Measurements from ENCODE around the gene FGF8.

Gene FGF8

GRCh38 chr10:101769541-101770180 lies 6.3 kb downstream of the FGF8 start:
- DNase-seq (ENCODE audit: low read depth in 2 of 2): no peak

DNA sequence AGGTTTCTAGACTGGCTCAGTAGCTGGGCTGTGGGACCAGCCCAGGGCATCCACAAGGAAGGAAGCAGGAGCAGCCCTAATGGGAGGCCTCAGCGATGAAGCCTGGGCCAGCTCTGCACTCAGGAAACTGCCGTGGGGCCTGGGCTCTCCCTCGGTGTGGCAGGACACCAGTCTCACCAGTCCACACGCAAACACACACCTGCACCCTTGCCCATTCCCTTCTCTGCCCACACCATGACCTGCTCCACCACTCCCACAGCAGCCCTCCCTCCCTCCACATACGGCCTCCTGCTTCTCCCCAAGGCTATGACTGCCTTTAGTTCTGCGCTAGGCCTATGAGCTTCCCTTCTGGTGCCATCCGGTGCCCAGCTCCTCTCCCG lies 7.1 kb downstream of the FGF8 start:
- DNase-seq (ENCODE audit: low read depth in 2 of 2): no peak

DNA sequence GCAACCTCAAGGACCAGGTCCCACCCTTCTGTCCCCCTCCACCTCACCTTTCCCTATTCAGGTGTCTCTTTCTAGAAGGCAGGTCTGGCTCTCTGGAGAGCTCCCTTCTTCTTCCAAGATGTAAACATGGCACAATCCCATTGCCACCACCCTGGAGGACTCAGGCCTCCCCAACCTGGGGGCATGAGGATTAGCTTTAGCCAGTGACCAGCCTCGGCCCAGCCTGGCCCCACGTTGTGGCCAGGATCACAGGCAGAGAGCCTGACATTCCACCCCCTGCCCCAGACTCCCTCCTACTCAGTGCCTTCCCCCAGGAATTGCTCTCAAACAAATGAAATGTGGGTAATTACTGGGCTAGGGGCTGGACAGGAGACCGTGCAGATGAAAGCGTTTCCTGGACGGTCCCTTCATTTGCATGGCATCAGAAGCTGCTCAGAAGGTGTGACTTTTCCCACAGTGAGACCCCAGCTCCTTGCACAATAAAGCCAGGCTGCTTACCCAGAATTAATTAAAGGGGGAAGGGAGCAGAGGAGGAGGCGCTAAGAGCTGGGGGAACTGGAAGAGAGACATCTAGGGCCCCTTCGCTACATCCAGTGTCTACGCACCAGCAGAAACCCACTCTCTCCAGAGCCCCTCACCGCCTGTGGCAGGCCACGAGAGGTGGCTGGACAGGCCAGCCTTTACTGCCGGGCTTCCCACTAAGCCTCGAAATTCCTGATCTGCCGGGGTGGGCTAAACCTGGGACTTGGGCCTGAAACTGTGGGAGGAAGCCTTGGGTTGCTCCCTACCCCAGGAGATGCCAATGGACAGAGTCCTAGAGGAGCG lies 7.7 kb downstream of the FGF8 start:
- DNase-seq (ENCODE audit: low read depth in 2 of 2): no peak

DNA sequence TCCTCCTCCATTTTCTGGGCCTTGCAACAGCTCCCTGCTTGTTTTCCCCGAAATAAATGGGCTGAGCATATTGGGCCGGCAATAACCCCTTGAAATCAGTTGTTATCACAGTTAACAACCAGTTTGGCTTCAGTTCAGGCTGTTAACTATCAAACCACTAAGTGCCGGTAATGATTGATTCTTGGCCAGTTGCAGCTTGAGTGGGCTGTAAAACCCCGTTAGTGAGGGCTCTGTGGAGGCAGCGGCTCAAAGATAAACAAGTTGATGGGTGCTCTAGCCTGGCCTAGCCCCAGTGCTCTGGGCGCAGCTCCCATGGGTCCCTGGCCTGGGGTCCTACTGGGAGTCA lies 8.3 kb downstream of the FGF8 start:
- DNase-seq (ENCODE audit: low read depth in 2 of 2): no peak

DNA sequence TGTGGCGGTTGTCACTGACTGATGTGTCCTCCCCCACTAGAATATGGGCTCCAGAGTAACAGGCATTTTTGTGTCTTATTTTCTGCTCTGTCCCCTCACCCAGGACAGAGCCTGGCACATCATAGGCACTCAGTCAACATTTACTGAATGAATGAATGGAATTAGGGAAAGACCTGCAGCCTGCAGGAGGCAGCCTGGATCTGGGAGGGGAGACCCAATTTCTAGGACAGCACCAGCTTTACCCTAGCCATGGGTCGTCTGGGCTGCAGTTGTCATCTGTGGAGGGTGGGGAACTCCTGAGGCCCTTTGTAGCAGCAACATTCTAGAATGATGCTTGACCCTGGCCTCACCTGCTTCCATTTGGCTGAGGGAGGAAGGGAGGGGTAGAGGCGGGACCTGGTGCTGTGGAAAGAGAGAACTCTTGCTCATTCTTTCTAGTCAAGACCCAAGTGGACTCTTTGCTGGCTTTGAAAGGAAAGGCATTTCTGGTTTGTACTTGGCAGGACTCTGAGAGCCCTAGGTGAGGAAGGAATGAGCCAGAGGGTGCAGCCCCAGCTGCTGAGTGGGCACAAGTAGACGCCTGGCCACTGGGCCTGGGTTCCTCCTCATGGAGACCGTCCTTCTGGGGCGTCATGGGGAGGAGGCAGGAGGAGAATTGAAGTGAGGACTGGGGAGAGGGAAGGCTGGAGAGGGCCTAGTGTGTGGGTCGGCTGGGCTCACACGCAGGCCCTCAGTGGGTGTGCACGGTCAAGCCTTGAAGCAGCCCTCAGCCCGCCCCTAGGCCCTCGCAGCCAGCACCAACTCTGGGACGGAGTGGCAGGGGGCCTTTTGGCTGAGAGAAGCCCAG lies 8.9 kb downstream of the FGF8 start:
- no peak for DNase-seq (ENCODE audit: low read depth in 2 of 2)

GRCh38 chr10:101766306-101766705 lies 9.6 kb downstream of the FGF8 start:
- no peak for DNase-seq (ENCODE audit: low read depth in 2 of 2)

GRCh38 chr10:101763141-101763846 lies 12.6 kb downstream of the FGF8 start:
- DNase-seq (ENCODE audit: low read depth in 2 of 2): no peak

DNA sequence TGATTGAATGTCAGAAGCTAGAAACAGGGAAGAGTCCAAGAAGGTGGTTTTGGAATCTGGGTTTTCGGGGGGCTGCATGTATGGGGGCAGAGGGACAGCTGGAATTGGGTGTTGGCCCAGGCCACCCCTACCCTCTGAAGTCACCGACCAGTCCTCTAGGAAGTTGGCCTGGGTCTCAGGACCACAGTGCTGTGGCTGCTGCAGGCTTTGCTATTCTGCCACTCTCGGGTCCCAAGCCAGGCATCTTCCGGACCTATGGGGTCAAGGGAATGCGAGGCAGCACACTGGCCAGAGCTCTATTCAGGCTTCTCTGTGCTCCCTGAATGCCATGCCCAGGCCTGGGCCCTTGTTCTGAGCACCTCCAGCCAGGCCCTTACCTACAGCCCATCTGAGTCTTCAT lies 13.2 kb downstream of the FGF8 start:
- no peak for DNase-seq (ENCODE audit: low read depth in 2 of 2)

DNA sequence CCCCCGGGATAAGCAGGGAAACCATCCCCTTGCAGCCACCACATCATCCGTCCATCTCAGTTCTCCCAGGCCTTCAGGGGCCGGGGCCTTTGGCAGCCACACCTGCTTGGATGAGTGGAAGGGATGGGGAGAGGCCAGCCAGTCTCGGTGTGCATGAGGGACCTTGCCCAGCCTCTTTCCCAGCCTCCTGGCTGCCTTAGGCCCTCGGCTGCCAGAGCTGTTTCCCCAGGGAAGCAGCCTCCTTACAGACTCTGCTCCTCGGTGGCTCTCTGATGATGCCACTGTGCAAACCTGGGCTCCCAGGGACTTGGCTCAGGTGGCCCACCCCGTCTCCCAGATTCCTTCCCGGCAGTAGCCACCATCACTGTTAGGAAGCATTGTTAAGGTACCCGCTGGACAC lies 14.7 kb downstream of the FGF8 start:
- no peak for DNase-seq (ENCODE audit: low read depth in 2 of 2)

DNA sequence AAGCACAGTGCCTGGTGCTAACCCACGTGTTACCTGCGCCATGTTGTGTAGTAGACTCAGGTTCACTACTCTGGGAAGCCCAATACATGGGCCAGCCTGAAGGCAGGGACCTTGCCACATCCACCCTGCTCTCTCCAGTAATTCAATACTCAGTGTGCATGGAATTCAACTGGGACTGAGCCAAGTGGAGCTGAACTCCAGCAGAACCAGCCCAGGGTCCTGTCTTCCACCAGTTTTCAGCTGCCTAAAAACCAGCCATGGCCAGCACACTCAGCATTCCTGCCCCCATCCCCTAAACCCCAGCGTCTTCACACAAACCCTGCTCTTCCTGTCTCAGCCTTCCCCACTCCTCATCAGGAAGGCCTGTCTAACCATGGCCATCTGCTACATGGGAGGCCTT lies 15.4 kb downstream of the FGF8 start:
- no peak for DNase-seq (ENCODE audit: low read depth in 2 of 2)

DNA sequence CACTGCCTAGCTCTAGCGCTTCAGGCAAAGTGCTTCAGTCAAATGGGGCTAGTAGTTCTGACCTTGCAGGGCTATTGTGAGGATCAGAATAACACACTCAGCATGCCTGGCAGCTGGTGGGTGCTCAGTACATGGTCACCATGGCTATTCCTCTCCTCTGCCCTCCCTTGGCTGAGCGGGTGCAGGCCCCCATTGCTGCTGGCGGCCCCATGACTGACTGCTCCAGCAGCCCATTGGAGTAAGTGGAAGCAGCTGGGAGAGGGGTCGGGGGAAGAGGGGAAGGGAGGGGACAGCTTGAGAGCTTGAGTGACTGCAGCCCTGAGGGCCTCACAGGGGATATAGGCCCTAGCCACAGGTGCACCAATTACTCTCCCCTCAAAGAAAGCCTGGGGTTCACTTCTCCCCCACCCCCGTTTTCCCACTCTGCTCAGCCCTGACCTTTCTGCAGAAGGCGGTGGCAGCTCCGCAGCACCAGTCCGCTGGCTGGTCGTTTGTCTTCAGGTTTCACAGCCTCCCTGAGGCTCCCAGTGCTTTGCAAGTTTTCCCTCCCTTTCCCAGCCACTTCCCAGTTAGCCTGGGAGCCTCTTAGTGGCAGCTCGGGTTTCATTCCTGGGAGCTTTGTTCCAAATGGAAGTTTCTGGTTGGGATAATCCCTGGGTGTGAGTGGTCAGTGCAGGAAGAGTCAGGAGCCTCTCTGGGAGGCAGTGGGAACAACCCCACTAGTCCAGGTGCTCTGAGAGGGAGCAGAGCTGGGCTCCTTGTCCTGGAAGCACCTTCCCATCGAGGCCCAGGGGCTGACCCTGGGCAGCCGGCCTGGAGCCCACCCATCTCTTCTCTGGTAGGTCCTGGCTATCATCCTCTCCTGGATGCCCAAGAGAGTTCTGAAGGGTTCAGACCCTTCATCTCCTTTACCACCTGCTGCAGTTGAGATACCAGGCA lies 16.3 kb downstream of the FGF8 start:
- DNase-seq (ENCODE audit: low read depth in 2 of 2): no peak

DNA sequence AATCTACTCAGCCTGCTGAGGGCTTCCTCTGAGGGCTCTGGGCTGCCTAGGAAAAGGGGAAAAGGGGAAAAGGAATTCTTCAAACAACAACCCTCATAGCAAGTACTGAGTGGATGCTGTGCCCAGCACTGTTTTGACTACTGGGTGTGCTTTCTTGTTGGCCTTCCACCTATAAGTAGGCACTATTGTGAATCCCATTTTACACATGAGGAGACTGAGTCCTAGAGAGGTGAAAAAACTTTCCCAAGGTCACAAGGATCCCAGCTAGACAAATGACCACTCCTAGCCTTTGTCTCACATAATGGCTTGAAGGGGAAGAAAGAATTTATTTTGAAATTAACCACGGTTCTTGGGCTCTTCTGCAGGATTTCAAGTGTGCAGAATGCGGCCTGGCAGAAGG lies 17.1 kb downstream of the FGF8 start:
- DNase-seq (ENCODE audit: low read depth in 2 of 2): no peak

DNA sequence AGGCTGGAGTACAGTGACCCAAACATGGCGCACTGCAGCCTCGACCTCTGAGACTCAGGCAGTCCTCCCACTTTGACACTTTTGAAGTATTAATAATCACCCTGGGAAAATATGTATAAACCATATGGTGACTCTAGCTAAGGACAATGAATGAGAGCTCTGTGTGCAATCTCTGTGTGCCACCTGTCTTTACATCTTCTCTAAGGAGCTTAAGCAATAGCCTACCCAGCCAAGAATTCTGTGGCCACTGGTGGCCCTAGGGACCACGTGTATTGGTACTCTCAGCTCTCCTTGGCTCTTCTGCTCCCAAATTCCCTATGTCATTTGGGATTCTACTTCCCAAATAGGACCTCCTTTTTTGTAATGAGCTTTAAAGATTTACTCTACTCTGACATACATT lies 23.7 kb downstream of the FGF8 start:
- no peak for DNase-seq (ENCODE audit: low read depth in 2 of 2)

- no peak for DNase-seq (ENCODE audit: low read depth in 2 of 2)
These were observed 26.6 kb downstream of the FGF8 start for GRCh38 chr10:101749047-101750016.

DNA sequence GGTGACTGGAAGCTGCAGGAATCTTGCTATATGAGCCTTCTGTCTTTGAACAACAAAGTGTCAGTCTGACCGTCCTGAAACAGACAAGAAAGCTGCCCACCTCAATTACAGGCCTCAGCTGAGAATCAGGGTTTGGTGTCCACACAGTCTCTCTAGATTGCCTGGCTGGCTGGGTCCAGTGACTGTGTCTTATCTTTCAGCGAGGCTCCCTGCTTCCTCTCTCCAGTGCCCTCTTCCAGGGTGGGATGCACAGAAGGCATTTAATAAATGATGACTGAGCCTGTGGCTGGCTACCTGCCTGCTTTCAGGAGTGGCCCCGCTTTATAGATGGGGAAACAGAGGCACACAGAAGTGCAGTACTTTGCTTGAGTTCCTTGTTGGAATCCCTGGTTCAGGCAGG lies 27.4 kb downstream of the FGF8 start:
- no peak for DNase-seq (ENCODE audit: low read depth in 2 of 2)

DNA sequence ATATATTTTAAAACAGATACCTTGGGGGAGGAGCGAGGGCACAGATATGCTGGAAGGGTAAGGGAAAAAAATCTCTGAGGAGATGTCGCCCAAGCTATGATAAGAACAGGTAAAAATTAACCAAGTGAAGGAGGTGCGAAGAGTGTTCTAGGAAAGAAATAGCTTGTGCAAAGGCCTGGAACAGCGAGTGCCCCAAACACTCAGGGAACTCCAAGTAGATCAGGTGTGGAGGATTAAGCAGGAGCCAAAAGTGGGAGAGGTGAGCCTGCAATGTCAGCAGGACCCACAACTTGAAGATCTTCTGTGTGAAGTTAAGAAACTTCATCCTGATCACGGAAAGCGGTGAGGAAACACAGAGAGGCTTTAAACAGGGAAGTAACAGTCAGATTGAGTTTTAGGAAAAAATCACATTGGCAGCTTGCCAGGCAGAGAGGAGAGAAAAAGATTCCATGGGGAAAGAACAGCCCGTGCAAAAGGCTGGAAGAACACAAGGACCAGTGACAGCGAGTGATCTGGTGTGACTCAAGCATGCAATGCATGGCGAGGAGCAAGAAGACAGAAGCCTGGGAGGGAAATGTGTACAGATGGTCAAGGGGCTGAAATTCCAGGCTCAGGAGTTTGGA lies 30.7 kb downstream of the FGF8 start:
- DNase-seq (ENCODE audit: low read depth in 2 of 2): no peak

- DNase-seq (ENCODE audit: low read depth in 2 of 2): no peak
These were observed 31.6 kb downstream of the FGF8 start for GRCh38 chr10:101744267-101744666.

DNA sequence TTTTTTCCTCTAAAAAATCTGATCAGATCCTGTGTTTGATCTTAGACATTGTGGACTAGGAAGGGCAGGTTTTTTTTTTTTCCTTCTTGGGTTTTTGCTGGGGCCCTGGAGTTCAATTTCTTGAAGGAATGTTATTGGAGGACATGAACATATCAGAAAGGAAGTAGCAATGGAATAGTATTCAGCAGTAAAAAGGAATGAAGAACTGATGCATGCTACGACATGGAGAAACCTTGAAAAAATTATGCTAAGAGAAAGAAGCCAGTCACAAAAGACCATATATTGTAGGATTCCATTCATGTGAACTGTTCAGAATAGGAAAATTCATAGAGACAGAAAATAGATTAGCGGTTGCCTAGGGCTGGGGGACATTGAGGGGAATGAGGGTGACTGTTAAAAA lies 34.0 kb downstream of the FGF8 start:
- no peak for DNase-seq (ENCODE audit: low read depth in 2 of 2)

DNA sequence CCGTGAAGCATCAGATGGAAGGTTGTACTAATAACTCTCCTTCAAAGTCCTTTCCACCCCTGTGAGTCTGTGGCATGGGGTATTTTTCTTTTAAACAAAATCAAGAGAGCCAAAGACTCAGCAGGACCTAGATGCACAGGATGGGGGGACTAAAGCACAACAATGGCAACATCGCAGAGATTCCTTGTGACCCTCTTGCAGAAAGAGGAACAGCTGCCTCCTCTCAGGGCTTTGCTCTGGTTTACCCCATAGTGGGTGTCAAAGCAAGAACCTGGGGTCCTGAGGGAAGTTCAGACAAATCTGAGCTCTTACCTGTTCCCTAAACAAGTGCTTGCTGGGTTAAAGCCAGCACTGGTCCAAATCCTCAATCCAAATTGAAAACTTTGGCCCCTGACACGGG lies 39.2 kb downstream of the FGF8 start:
- no peak for DNase-seq (ENCODE audit: low read depth in 2 of 2)

Measured in fibroblast of skin of left quadriceps (primary cell).